Testis (tissue), 3 donors: ENCODE measurements around the gene TEAD3. TPM values are rescaled to one million over a fixed set of nuclear protein-coding genes. Genes with fewer than 3 reads are reported as not detected.

Experiments used
- DNase-seq: peaks from one replicate; pipeline ENCODE4 v3.0.0-alpha.2; 2019
- H3K27ac ChIP-seq, 2 donors: fragments of 200-600 bp; sonication (generic); one replicate each; pipeline ENCODE4 v1.5.1; 2019
- H3K27me3 ChIP-seq: fragments of 200-600 bp; sonication (generic); one replicate; pipeline ENCODE4 v1.5.1; 2019
- H3K36me3 ChIP-seq: fragments of 200-600 bp; sonication (generic); one replicate; pipeline ENCODE4 v1.5.1; 2017; ENCODE audit warnings: low read depth; ENCODE audit errors: missing control alignments
- H3K4me1 ChIP-seq: fragments of 200-600 bp; sonication (generic); one replicate; pipeline ENCODE4 v1.5.1; 2019
- H3K4me3 ChIP-seq, 2 donors: fragments of 200-600 bp; sonication (generic); one replicate each; pipeline ENCODE4 v1.5.1; 2017 to 2019
- H3K9me3 ChIP-seq: fragments of 200-600 bp; sonication (generic); one replicate; pipeline ENCODE4 v1.5.1; 2017
- CTCF ChIP-seq, 3 experiments: fragments of 450-650 bp in 2 of 3; fragments of 200-600 bp in 1 of 3; sonication (generic) in 1 of 3; IDR thresholded peaks; one replicate each; pipeline ENCODE4 v1.5.1; 2016 to 2019; ENCODE audit warnings: antibody characterized with exemption in 3 of 3, mild to moderate bottlenecking in 2 of 3, moderate library complexity in 1 of 3
- POLR2A ChIP-seq: fragments of 450-650 bp; IDR thresholded peaks from one replicate; pipeline ENCODE4 v1.6.1; 2017; ENCODE audit warnings: antibody characterized with exemption, mild to moderate bottlenecking, moderate library complexity
- WGBS, 2 donors: methylation state at CpG; one replicate each; pipeline ENCODE4 v1.1.5; 2018; 5-methylcytosine and 5-hydroxymethylcytosine counted together
- intact Hi-C: fragments of 100-400 bp; cut with DNase I; formaldehyde crosslinking; loops from one replicate; pipeline ENCODE4 v1.15.1; 2023; ENCODE audit warnings: low total_unique reads
- polyA plus RNA-seq: library from polyadenylated mRNA; stranded (reverse); fragments of 350-450 nt; fragmentation: Illumina TruSeq; extraction: RNeasy Lipid Tissue Mini Kit (QIAGEN cat#74804); gene quantifications from one replicate; pipeline ENCODE4 v1.2.3, GENCODE V29; 2014; ENCODE audit warnings: low read depth, low replicate concordance; ENCODE audit not compliant: insufficient read depth
- total RNA-seq, 2 donors: library from RNA; depleted of rRNA; stranded (reverse); fragments of >200 nt; gene quantifications; one replicate each; pipeline ENCODE4 v1.2.3, GENCODE V29; 2016

The TEAD3 gene
- total and polyA plus RNA-seq, 3 donors from 2014 or later: 10.6 to 17.8 (median 16.2) TPM

- WGBS, 2 donors: 92% methylated on average over 5 to 20 of the region's 20 CpGs
Observed at GRCh38 chr6:35474942-35475570, 21.8 kb downstream of the TEAD3 start.

GRCh38 chr6:35474131-35474941 is 22.5 kb downstream of the TEAD3 start:
- TF ChIP-seq CTCF (IDR thresholded peaks at IDR 0.05) (no peak), POLR2A (no peak)
- 91 to 93% methylated on average over 5 to 14 of the region's 14 CpGs for WGBS, 2 donors
- no peaks in the 10 kb centered on the region for H3K27me3 ChIP-seq
- H3K4me3 ChIP-seq: no peak overlapping the region
- no peaks in the 10 kb centered on the region for H3K36me3 ChIP-seq
- no peak for DNase-seq
- H3K4me1 ChIP-seq: peaks cover 25% of the 10 kb centered on the region
- H3K27ac ChIP-seq: no peak overlapping the region
- intact Hi-C loops: no loop called here
- no peaks in the 10 kb centered on the region for H3K9me3 ChIP-seq

More at GRCh38 chr6:35474942-35475570, 21.8 kb downstream of the TEAD3 start:
- intact Hi-C loops: no loop called here
- H3K27ac ChIP-seq: no peak overlapping the region
- H3K36me3 ChIP-seq: no peaks in the 10 kb centered on the region
- H3K4me3 ChIP-seq: no peak overlapping the region
- no peak for DNase-seq
- H3K27me3 ChIP-seq: no peaks in the 10 kb centered on the region
- peaks cover 19% of the 10 kb centered on the region for H3K4me1 ChIP-seq
- no peaks in the 10 kb centered on the region for H3K9me3 ChIP-seq
- TF ChIP-seq POLR2A (no peak), CTCF (IDR thresholded peaks at IDR 0.05) (no peak)

GRCh38 chr6:35473850-35474130 is 23.1 kb downstream of the TEAD3 start:
- Histone ChIP-seq H3K4me3 (no peak overlapping the region), H3K9me3 (no peaks in the 10 kb centered on the region), H3K27ac (no peak overlapping the region), H3K36me3 (no peaks in the 10 kb centered on the region), H3K27me3 (no peaks in the 10 kb centered on the region), H3K4me1 (peaks cover 25% of the 10 kb centered on the region)
- no peak for DNase-seq
- TF ChIP-seq POLR2A (no peak), CTCF (IDR thresholded peaks at IDR 0.05) (no peak)
- intact Hi-C loops: no loop called here

GRCh38 chr6:35473075-35473849 is 23.6 kb downstream of the TEAD3 start:
- TF ChIP-seq POLR2A: no peak
- TF ChIP-seq CTCF (IDR thresholded peaks at IDR 0.05): no peak
- H3K4me3 ChIP-seq: no peak overlapping the region
- 82 to 83% methylated on average over 7 to 9 of the region's 9 CpGs for WGBS, 2 donors
- no peak overlapping the region for H3K27ac ChIP-seq
- intact Hi-C loops: no loop called here
- peaks cover 25% of the 10 kb centered on the region for H3K4me1 ChIP-seq
- no peak for DNase-seq
- no peaks in the 10 kb centered on the region for H3K27me3 ChIP-seq
- no peaks in the 10 kb centered on the region for H3K36me3 ChIP-seq
- no peaks in the 10 kb centered on the region for H3K9me3 ChIP-seq
